ENCODE results near the gene RBMS3. TPM values are rescaled to one million over a fixed set of nuclear protein-coding genes. Genes with fewer than 3 reads are reported as not detected.
A peak's percentile ranks its signal among the peaks of the same experiment; 100 is the strongest.

Gene RBMS3
- total RNA-seq, 1 donor from 2014 or later, result 33.0 TPM

GRCh38 chr3:29760226-29760685 is 479.4 kb downstream of the RBMS3 start:
- peaks cover 56% of the 10 kb centered on the region for H3K4me1 Mint-ChIP-seq (ENCODE audit: low read depth, unreplicated experiment)
- Histone ChIP-seq H3K79me2 (ENCODE audit: insufficient read depth, low read length) (no peaks in the 10 kb centered on the region), H3K9me3 (ENCODE audit: insufficient read depth, low read depth, low read length) (no peaks in the 10 kb centered on the region), H3K4me2 (ENCODE audit: low read length) (peak overlapping the region; percentile 68), H3K27me3 (ENCODE audit: insufficient read depth, low read length) (no peaks in the 10 kb centered on the region), H3K9ac (ENCODE audit: low read length) (peak overlapping the region; percentile 73), H3K4me1 (ENCODE audit: insufficient read depth, low read length) (peaks cover 40% of the 10 kb centered on the region), H3K36me3 (ENCODE audit: insufficient read depth, low read length) (no peaks in the 10 kb centered on the region), H3K27ac (ENCODE audit: low read depth, low read length) (no peak overlapping the region), H3K4me3 (ENCODE audit: insufficient read depth, low read depth, low read length) (no peak overlapping the region), H2AFZ (ENCODE audit: low read depth, low read length) (no peak overlapping the region), H4K20me1 (ENCODE audit: insufficient read depth, low read length) (no peaks in the 10 kb centered on the region)
- peak; percentile 67 for FAIRE-seq
- H3K4me3 Mint-ChIP-seq (ENCODE audit: unreplicated experiment), result peak overlapping the region; percentile 54
- H3K9me3 Mint-ChIP-seq (ENCODE audit: unreplicated experiment), result no peaks in the 10 kb centered on the region
- no peak for TF ChIP-seq EZH2 (IDR thresholded peaks at IDR 0.05; ENCODE audit: insufficient read depth, low read length)
- TF ChIP-seq, protein P1, sequence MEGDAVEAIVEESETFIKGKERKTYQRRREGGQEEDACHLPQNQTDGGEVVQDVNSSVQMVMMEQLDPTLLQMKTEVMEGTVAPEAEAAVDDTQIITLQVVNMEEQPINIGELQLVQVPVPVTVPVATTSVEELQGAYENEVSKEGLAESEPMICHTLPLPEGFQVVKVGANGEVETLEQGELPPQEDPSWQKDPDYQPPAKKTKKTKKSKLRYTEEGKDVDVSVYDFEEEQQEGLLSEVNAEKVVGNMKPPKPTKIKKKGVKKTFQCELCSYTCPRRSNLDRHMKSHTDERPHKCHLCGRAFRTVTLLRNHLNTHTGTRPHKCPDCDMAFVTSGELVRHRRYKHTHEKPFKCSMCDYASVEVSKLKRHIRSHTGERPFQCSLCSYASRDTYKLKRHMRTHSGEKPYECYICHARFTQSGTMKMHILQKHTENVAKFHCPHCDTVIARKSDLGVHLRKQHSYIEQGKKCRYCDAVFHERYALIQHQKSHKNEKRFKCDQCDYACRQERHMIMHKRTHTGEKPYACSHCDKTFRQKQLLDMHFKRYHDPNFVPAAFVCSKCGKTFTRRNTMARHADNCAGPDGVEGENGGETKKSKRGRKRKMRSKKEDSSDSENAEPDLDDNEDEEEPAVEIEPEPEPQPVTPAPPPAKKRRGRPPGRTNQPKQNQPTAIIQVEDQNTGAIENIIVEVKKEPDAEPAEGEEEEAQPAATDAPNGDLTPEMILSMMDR (IDR thresholded peaks at IDR 0.05; ENCODE audit: insufficient read depth, low read depth, low read length), result no peak
- no peak for DNase-seq (ENCODE audit: low read depth)
- H3K27me3 Mint-ChIP-seq (ENCODE audit: low read depth, unreplicated experiment), result no peaks in the 10 kb centered on the region
- peak overlapping the region; percentile 78 for H3K27ac Mint-ChIP-seq (ENCODE audit: unreplicated experiment)
- H3K36me3 Mint-ChIP-seq (ENCODE audit: low read depth, unreplicated experiment), result peaks cover 2% of the 10 kb centered on the region

DNA sequence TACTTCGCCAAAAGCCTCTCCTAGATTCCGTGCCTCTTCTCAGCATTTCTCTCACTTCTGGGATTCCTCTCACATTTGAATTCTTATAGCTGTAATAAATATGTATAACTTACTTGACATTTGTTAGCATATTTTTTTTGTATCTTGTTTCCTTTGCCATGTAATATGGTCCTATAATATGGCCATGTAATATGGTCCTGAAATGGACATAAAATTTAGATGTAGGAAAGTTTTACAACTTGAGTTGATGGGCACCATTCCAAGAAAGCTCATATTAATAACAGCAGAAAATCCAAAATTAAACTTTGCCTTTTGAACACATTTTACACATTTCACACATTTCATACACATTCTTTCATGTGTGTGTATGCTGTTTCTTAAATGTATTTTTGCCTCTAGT is 480.6 kb downstream of the RBMS3 start:
- peak overlapping the region; percentile 12 for H3K27ac Mint-ChIP-seq (ENCODE audit: unreplicated experiment)

DNA sequence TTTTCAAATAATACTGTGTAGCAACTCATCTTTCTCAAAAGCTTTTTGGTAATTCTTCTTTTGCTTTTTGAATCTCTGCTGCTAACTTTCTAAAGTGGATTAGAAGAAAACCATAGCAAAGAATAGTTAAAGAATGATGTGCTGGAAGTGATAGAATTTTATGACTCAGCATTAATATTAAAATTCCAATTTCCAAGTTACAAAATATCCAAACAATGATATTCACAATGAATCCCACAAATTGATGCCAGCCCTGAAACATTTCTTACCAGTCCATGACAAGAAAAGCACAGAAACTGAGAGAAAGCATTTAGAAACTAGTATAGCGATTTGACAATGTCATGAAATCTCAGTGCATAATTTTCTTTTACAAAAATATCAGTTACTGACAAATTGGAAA is 482.2 kb downstream of the RBMS3 start:
- Mint-ChIP-seq H3K9me3 (ENCODE audit: unreplicated experiment) (no peaks in the 10 kb centered on the region), H3K27me3 (ENCODE audit: low read depth, unreplicated experiment) (no peaks in the 10 kb centered on the region), H3K4me1 (ENCODE audit: low read depth, unreplicated experiment) (peaks cover 40% of the 10 kb centered on the region), H3K4me3 (ENCODE audit: unreplicated experiment) (no peak overlapping the region), H3K27ac (ENCODE audit: unreplicated experiment) (no peak overlapping the region), H3K36me3 (ENCODE audit: low read depth, unreplicated experiment) (peaks cover 6% of the 10 kb centered on the region)
- Histone ChIP-seq H3K27ac (ENCODE audit: low read depth, low read length) (no peak overlapping the region), H3K79me2 (ENCODE audit: insufficient read depth, low read length) (no peaks in the 10 kb centered on the region), H3K9ac (ENCODE audit: low read length) (no peak overlapping the region), H3K4me3 (ENCODE audit: insufficient read depth, low read depth, low read length) (no peak overlapping the region), H3K9me3 (ENCODE audit: insufficient read depth, low read depth, low read length) (no peaks in the 10 kb centered on the region), H3K4me1 (ENCODE audit: insufficient read depth, low read length) (peaks cover 25% of the 10 kb centered on the region), H3K4me2 (ENCODE audit: low read length) (no peak overlapping the region), H4K20me1 (ENCODE audit: insufficient read depth, low read length) (no peaks in the 10 kb centered on the region), H3K36me3 (ENCODE audit: insufficient read depth, low read length) (no peaks in the 10 kb centered on the region), H3K27me3 (ENCODE audit: insufficient read depth, low read length) (no peaks in the 10 kb centered on the region), H2AFZ (ENCODE audit: low read depth, low read length) (no peak overlapping the region)
- DNase-seq (ENCODE audit: low read depth), result no peak
- no peak for FAIRE-seq
- TF ChIP-seq EZH2 (IDR thresholded peaks at IDR 0.05; ENCODE audit: insufficient read depth, low read length), result no peak
- TF ChIP-seq, protein P1 (IDR thresholded peaks at IDR 0.05; ENCODE audit: insufficient read depth, low read depth, low read length), result no peak

More for the DNA sequence above, 480.6 kb downstream of the RBMS3 start:
- Histone ChIP-seq H3K27ac (ENCODE audit: low read depth, low read length) (no peak overlapping the region), H3K79me2 (ENCODE audit: insufficient read depth, low read length) (no peaks in the 10 kb centered on the region), H3K4me1 (ENCODE audit: insufficient read depth, low read length) (peaks cover 40% of the 10 kb centered on the region), H3K4me2 (ENCODE audit: low read length) (no peak overlapping the region), H4K20me1 (ENCODE audit: insufficient read depth, low read length) (no peaks in the 10 kb centered on the region), H3K9me3 (ENCODE audit: insufficient read depth, low read depth, low read length) (no peaks in the 10 kb centered on the region), H3K27me3 (ENCODE audit: insufficient read depth, low read length) (no peaks in the 10 kb centered on the region), H3K9ac (ENCODE audit: low read length) (no peak overlapping the region), H3K4me3 (ENCODE audit: insufficient read depth, low read depth, low read length) (no peak overlapping the region), H2AFZ (ENCODE audit: low read depth, low read length) (no peak overlapping the region), H3K36me3 (ENCODE audit: insufficient read depth, low read length) (no peaks in the 10 kb centered on the region)
- Mint-ChIP-seq H3K4me1 (ENCODE audit: low read depth, unreplicated experiment) (peaks cover 53% of the 10 kb centered on the region), H3K36me3 (ENCODE audit: low read depth, unreplicated experiment) (peaks cover 2% of the 10 kb centered on the region), H3K4me3 (ENCODE audit: unreplicated experiment) (no peak overlapping the region), H3K27me3 (ENCODE audit: low read depth, unreplicated experiment) (no peaks in the 10 kb centered on the region), H3K9me3 (ENCODE audit: unreplicated experiment) (no peaks in the 10 kb centered on the region)
- TF ChIP-seq, protein P1 (IDR thresholded peaks at IDR 0.05; ENCODE audit: insufficient read depth, low read depth, low read length), result no peak
- no peak for TF ChIP-seq EZH2 (IDR thresholded peaks at IDR 0.05; ENCODE audit: insufficient read depth, low read length)
- FAIRE-seq (no peak), DNase-seq (ENCODE audit: low read depth) (no peak)
